Karpas-422 (cell line): ENCODE data around the gene RFX8. TPM values are rescaled to one million over a fixed set of nuclear protein-coding genes. Genes with fewer than 3 reads are reported as not detected.

Experiments
- DNase-seq: peaks from one replicate; pipeline ENCODE4 v3.0.0-alpha.2; 2015
- H2AFZ ChIP-seq: fragments of 200-600 bp; sonication (generic); 2 replicates; pipeline ENCODE4 v1.6.1; 2014; ENCODE audit warnings: antibody characterized with exemption, low read length, mixed read lengths
- H3K27ac ChIP-seq: fragments of 200-600 bp; sonication (generic); 2 replicates; pipeline ENCODE4 v1.5.1; 2014; ENCODE audit warnings: mild to moderate bottlenecking, low read length, moderate library complexity
- H3K27me3 ChIP-seq: fragments of 200-600 bp; sonication (generic); 2 replicates; pipeline ENCODE4 v1.6.1; 2014; ENCODE audit warnings: low read length, mixed read lengths
- H3K36me3 ChIP-seq: fragments of 200-600 bp; sonication (generic); 2 replicates; pipeline ENCODE4 v1.6.1; 2014; ENCODE audit warnings: low read length, mixed read lengths; ENCODE audit not compliant: insufficient read depth
- H3K4me1 ChIP-seq: fragments of 200-600 bp; sonication (generic); 2 replicates; pipeline ENCODE4 v1.6.1; 2014; ENCODE audit warnings: mild to moderate bottlenecking, low read length, mixed read lengths
- H3K4me2 ChIP-seq: fragments of 200-600 bp; sonication (generic); 2 replicates; pipeline ENCODE4 v1.6.1; 2014; ENCODE audit warnings: low read length, low read depth, mild to moderate bottlenecking; ENCODE audit not compliant: poor library complexity, severe bottlenecking
- H3K4me3 ChIP-seq: fragments of 200-600 bp; sonication (generic); 2 replicates; pipeline ENCODE4 v1.5.1; 2014; ENCODE audit warnings: mild to moderate bottlenecking, antibody characterized with exemption, low read length, mixed read lengths
- H3K79me2 ChIP-seq: fragments of 200-600 bp; sonication (generic); 2 replicates; pipeline ENCODE4 v1.6.1; 2014; ENCODE audit warnings: mild to moderate bottlenecking, low read length, mixed read lengths
- H3K9ac ChIP-seq: fragments of 200-600 bp; sonication (generic); 2 replicates; pipeline ENCODE4 v1.6.0; 2014; ENCODE audit warnings: low read length
- H3K9me2 ChIP-seq: fragments of 200-600 bp; sonication (generic), shearing (Covaris generic); replicated peaks from 2 replicates; pipeline ENCODE4 v1.6.0; 2014; ENCODE audit warnings: mild to moderate bottlenecking, low read length, moderate library complexity; ENCODE audit not compliant: insufficient read depth
- H3K9me3 ChIP-seq: fragments of 300-700, 200-600 bp; sonication (generic); 2 replicates; pipeline ENCODE4 v1.6.1; 2014; ENCODE audit warnings: low read length, mixed read lengths
- H4K20me1 ChIP-seq: fragments of 200-600 bp; sonication (generic); 2 replicates; pipeline ENCODE4 v1.6.1; 2014; ENCODE audit warnings: mild to moderate bottlenecking, antibody characterized with exemption, low read length, low read depth; ENCODE audit not compliant: insufficient read depth
- total RNA-seq: library from RNA; depleted of rRNA; stranded (reverse); fragments of >200 nt; shearing (Covaris generic); gene quantifications from 2 replicates; pipeline ENCODE4 v1.2.3, GENCODE V29; 2014; ENCODE audit warnings: low replicate concordance

Gene RFX8
- total RNA-seq, 1 experiment from 2014 or later, result not detected

GRCh38 chr2:101410114-101410513 is 64.8 kb downstream of the RFX8 start:
- H3K9me3 ChIP-seq, result no peaks in the 10 kb centered on the region
- no peak overlapping the region for H3K9ac ChIP-seq
- H3K4me2 ChIP-seq, result no peak overlapping the region
- H3K4me1 ChIP-seq, result no peaks in the 10 kb centered on the region
- no peak overlapping the region for H2AFZ ChIP-seq
- no peak for DNase-seq
- H3K79me2 ChIP-seq, result no peaks in the 10 kb centered on the region
- H3K36me3 ChIP-seq, result no peaks in the 10 kb centered on the region
- H3K27ac ChIP-seq, result no peak overlapping the region
- no peaks in the 10 kb centered on the region for H3K27me3 ChIP-seq
- H4K20me1 ChIP-seq, result no peaks in the 10 kb centered on the region
- no peak overlapping the region for H3K4me3 ChIP-seq
- H3K9me2 ChIP-seq, result no peaks in the 10 kb centered on the region

DNA sequence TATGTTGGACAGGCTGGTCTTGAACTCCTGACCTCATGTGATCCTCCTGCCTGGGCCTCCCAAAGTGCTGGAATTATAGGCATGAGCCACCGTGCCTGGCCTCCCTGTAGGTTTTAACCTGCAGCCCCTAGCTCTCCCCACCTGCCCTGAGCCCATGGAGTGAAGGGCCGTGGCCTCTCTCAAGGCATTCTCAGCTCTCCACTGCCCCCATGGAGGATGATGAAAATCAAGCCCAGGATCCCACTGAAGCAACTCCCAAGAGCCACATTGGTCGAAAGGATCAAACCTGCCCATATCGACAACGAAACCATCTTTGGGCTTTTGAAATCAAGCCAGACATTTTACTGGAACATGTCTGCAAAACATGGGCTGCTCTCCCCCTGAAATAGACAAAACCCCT is 65.2 kb downstream of the RFX8 start:
- Histone ChIP-seq H3K9me3 (no peaks in the 10 kb centered on the region), H3K27me3 (no peaks in the 10 kb centered on the region), H3K9ac (no peak overlapping the region), H4K20me1 (no peaks in the 10 kb centered on the region), H3K79me2 (no peaks in the 10 kb centered on the region), H3K27ac (no peak overlapping the region), H3K4me3 (no peak overlapping the region), H2AFZ (no peak overlapping the region), H3K36me3 (no peaks in the 10 kb centered on the region), H3K4me2 (no peak overlapping the region), H3K9me2 (no peaks in the 10 kb centered on the region), H3K4me1 (no peaks in the 10 kb centered on the region)
- no peak for DNase-seq

GRCh38 chr2:101408925-101409324 is 66.0 kb downstream of the RFX8 start:
- H3K9ac ChIP-seq, result no peak overlapping the region
- DNase-seq, result no peak
- no peaks in the 10 kb centered on the region for H3K9me3 ChIP-seq
- no peak overlapping the region for H3K4me3 ChIP-seq
- no peak overlapping the region for H2AFZ ChIP-seq
- H3K4me2 ChIP-seq, result no peak overlapping the region
- H3K4me1 ChIP-seq, result no peaks in the 10 kb centered on the region
- H3K27ac ChIP-seq, result no peak overlapping the region
- H3K9me2 ChIP-seq, result no peaks in the 10 kb centered on the region
- no peaks in the 10 kb centered on the region for H3K27me3 ChIP-seq
- H3K36me3 ChIP-seq, result no peaks in the 10 kb centered on the region
- no peaks in the 10 kb centered on the region for H4K20me1 ChIP-seq
- no peaks in the 10 kb centered on the region for H3K79me2 ChIP-seq

- no peaks in the 10 kb centered on the region for H3K4me1 ChIP-seq
- DNase-seq, result no peak
- no peaks in the 10 kb centered on the region for H3K79me2 ChIP-seq
- H2AFZ ChIP-seq, result no peak overlapping the region
- H3K9ac ChIP-seq, result no peak overlapping the region
- H3K9me3 ChIP-seq, result no peaks in the 10 kb centered on the region
- H3K27ac ChIP-seq, result no peak overlapping the region
- no peaks in the 10 kb centered on the region for H4K20me1 ChIP-seq
- no peaks in the 10 kb centered on the region for H3K27me3 ChIP-seq
- no peaks in the 10 kb centered on the region for H3K9me2 ChIP-seq
- no peak overlapping the region for H3K4me2 ChIP-seq
- H3K36me3 ChIP-seq, result no peaks in the 10 kb centered on the region
- no peak overlapping the region for H3K4me3 ChIP-seq
Observed at GRCh38 chr2:101405351-101405899, 69.5 kb downstream of the RFX8 start.

DNA sequence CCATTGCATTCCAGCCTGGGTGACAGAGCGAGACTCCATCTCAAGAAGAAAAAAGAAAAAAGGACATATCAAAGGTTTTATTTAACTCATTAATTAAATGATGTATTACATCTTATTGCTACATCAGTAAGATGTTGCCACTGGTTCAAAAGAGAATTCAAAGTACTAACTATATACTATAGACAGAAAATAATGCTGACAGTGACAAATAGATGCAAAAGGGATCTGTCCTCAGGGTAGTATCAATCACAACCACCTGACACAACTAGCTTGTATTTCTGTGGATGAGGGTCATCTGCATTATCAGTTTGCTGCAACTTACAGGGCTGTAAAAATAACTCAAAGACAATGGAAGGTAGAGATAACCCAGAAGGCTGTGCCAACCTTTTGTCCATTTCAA is 71.2 kb downstream of the RFX8 start:
- Histone ChIP-seq H2AFZ (no peak overlapping the region), H3K4me1 (no peaks in the 10 kb centered on the region), H3K9me3 (no peaks in the 10 kb centered on the region), H3K9me2 (no peaks in the 10 kb centered on the region), H3K79me2 (no peaks in the 10 kb centered on the region), H3K27me3 (no peaks in the 10 kb centered on the region), H3K27ac (no peak overlapping the region), H3K4me3 (no peak overlapping the region), H4K20me1 (no peaks in the 10 kb centered on the region), H3K4me2 (no peak overlapping the region), H3K9ac (no peak overlapping the region), H3K36me3 (no peaks in the 10 kb centered on the region)
- DNase-seq, result no peak

GRCh38 chr2:101402630-101403029 is 72.3 kb downstream of the RFX8 start:
- Histone ChIP-seq H3K4me3 (no peak overlapping the region), H3K79me2 (no peaks in the 10 kb centered on the region), H2AFZ (no peak overlapping the region), H3K27me3 (no peaks in the 10 kb centered on the region), H3K4me1 (no peaks in the 10 kb centered on the region), H3K36me3 (no peaks in the 10 kb centered on the region), H3K4me2 (no peak overlapping the region), H3K27ac (no peak overlapping the region), H3K9me3 (no peaks in the 10 kb centered on the region), H3K9ac (no peak overlapping the region), H3K9me2 (no peaks in the 10 kb centered on the region), H4K20me1 (no peaks in the 10 kb centered on the region)
- DNase-seq, result no peak

DNA sequence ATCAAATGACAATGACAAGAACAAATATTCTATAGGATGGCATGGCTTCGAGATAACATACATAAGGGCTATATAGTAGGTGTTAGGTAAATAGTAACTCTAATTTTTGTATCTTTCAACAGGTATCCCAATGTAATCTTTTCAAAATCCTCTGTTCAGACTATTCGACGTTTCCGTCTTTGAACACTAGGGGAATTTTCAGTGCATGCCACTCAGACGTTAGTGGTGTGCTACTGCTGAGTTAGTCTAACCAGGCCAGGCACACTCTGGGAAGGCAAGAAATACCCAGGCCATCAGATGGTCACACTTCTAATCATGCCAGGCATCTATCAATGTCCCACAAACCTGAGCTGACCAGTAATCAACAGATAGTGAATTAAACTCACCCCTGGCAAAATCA is 73.0 kb downstream of the RFX8 start:
- Histone ChIP-seq H4K20me1 (no peaks in the 10 kb centered on the region), H3K9ac (no peak overlapping the region), H2AFZ (no peak overlapping the region), H3K9me3 (no peaks in the 10 kb centered on the region), H3K36me3 (no peaks in the 10 kb centered on the region), H3K27ac (no peak overlapping the region), H3K79me2 (no peaks in the 10 kb centered on the region), H3K4me1 (no peaks in the 10 kb centered on the region), H3K9me2 (no peaks in the 10 kb centered on the region), H3K4me3 (no peak overlapping the region), H3K4me2 (no peak overlapping the region), H3K27me3 (no peaks in the 10 kb centered on the region)
- no peak for DNase-seq

DNA sequence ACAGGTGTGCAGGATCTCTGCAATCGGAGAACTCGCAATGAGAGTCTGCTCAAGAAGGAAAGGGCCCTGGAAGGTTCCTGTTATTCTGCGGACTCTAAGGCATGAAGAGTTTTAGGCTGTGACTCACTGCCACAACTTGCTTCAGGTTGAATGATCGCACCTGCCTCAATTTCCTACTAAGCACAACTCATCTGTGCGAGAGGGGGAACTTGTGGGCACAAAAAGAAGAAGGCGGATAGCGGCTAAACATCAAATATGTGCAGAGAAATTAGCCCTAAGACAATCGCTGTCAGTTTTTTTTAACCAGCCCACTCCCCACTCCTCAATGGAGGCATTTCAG is 73.6 kb downstream of the RFX8 start:
- H3K27ac ChIP-seq, result no peak overlapping the region
- H3K9ac ChIP-seq, result no peak overlapping the region
- H3K27me3 ChIP-seq, result no peaks in the 10 kb centered on the region
- no peaks in the 10 kb centered on the region for H3K36me3 ChIP-seq
- no peak overlapping the region for H2AFZ ChIP-seq
- no peak for DNase-seq
- no peaks in the 10 kb centered on the region for H3K4me1 ChIP-seq
- H4K20me1 ChIP-seq, result no peaks in the 10 kb centered on the region
- H3K9me2 ChIP-seq, result no peaks in the 10 kb centered on the region
- no peak overlapping the region for H3K4me3 ChIP-seq
- no peaks in the 10 kb centered on the region for H3K79me2 ChIP-seq
- H3K9me3 ChIP-seq, result no peaks in the 10 kb centered on the region
- no peak overlapping the region for H3K4me2 ChIP-seq
